GM19463 (cell line): ENCODE measurements around the gene ASB3.
"Not testable (repeated sequence)": the region's sequence is repeated elsewhere in the genome, so short reads cannot be mapped to it uniquely, and the experiment has no call there.

Source experiments
- ATAC-seq: cut with Tn5 transposase; IDR thresholded peaks from one replicate; pipeline ENCODE4 v1.9.1; 2021; ENCODE audit warnings: mild to moderate bottlenecking, moderate library complexity; ENCODE audit not compliant: unreplicated experiment

The ASB3 gene

GRCh38 chr2:53660886-53661285 is 125.9 kb downstream of the ASB3 start:
- no peak for ATAC-seq

- ATAC-seq, result not testable (repeated sequence)
These were observed 128.3 kb downstream of the ASB3 start for GRCh38 chr2:53658474-53658873.

GRCh38 chr2:53655256-53655655 is 131.5 kb downstream of the ASB3 start:
- no peak for ATAC-seq

GRCh38 chr2:53654396-53654795 is 132.4 kb downstream of the ASB3 start:
- ATAC-seq, result no peak

GRCh38 chr2:53652131-53652530 is 134.6 kb downstream of the ASB3 start:
- ATAC-seq, result no peak

GRCh38 chr2:53646788-53647187 is 140.0 kb downstream of the ASB3 start:
- no peak for ATAC-seq

GRCh38 chr2:53641290-53641689 is 145.5 kb downstream of the ASB3 start:
- ATAC-seq, result no peak

- ATAC-seq, result no peak
These were observed 146.3 kb downstream of the ASB3 start for GRCh38 chr2:53640466-53640865.

- no peak for ATAC-seq
These were observed 150.2 kb downstream of the ASB3 start for GRCh38 chr2:53636596-53636995.

GRCh38 chr2:53636109-53636508 is 150.6 kb downstream of the ASB3 start:
- no peak for ATAC-seq

- no peak for ATAC-seq
These were observed 151.1 kb downstream of the ASB3 start for GRCh38 chr2:53635694-53636093.

- no peak for ATAC-seq
These were observed 153.3 kb downstream of the ASB3 start for GRCh38 chr2:53633441-53633840.

- ATAC-seq, result no peak
These were observed 154.0 kb downstream of the ASB3 start for GRCh38 chr2:53632714-53633113.

GRCh38 chr2:53632126-53632460 is 154.7 kb downstream of the ASB3 start:
- no peak for ATAC-seq

GRCh38 chr2:53631313-53632125 is 155.2 kb downstream of the ASB3 start:
- ATAC-seq, result no peak

- ATAC-seq, result no peak
These were observed 156.6 kb downstream of the ASB3 start for GRCh38 chr2:53630026-53630606.

- ATAC-seq, result no peak
These were observed 157.3 kb downstream of the ASB3 start for GRCh38 chr2:53629501-53629900.

- ATAC-seq, result no peak
These were observed 157.8 kb downstream of the ASB3 start for GRCh38 chr2:53629001-53629400.

GRCh38 chr2:53622141-53622540 is 164.6 kb downstream of the ASB3 start:
- no peak for ATAC-seq

GRCh38 chr2:53620981-53621380 is 165.8 kb downstream of the ASB3 start:
- no peak for ATAC-seq
